ENCODE results near the gene FOXN1.

The FOXN1 gene

GRCh38 chr17:28582513-28582912 is 76.4 kb downstream of the FOXN1 start:
- Histone ChIP-seq H3K27me3 (ENCODE audit: control insufficient read depth, insufficient read depth, low read length, poor library complexity, severe bottlenecking) (no peaks in the 10 kb centered on the region), H3K27ac (ENCODE audit: insufficient read depth, low read depth, low read length, poor library complexity, severe bottlenecking) (no peak overlapping the region), H3K4me3 (ENCODE audit: insufficient read depth, low read depth, low read length) (no peak overlapping the region), H3K9me3 (ENCODE audit: control insufficient read depth, low read length) (no peaks in the 10 kb centered on the region), H3K4me1 (ENCODE audit: control insufficient read depth, insufficient read depth, low read length) (no peaks in the 10 kb centered on the region), H3K36me3 (ENCODE audit: control insufficient read depth, insufficient read depth, low read length) (peaks cover 75% of the 10 kb centered on the region)
- 94 to 95% methylated on average over 2 of the region's 2 CpGs for WGBS, 2 experiments

- peaks cover 76% of the 10 kb centered on the region for H3K36me3 ChIP-seq (ENCODE audit: control insufficient read depth, insufficient read depth, low read length)
Observed at GRCh38 chr17:28584434-28584833, 78.3 kb downstream of the FOXN1 start.

GRCh38 chr17:28585851-28586250 is 79.7 kb downstream of the FOXN1 start:
- Histone ChIP-seq H3K9me3 (ENCODE audit: control insufficient read depth, low read length) (no peaks in the 10 kb centered on the region), H3K27ac (ENCODE audit: insufficient read depth, low read depth, low read length, poor library complexity, severe bottlenecking) (no peak overlapping the region), H3K27me3 (ENCODE audit: control insufficient read depth, insufficient read depth, low read length, poor library complexity, severe bottlenecking) (no peaks in the 10 kb centered on the region), H3K36me3 (ENCODE audit: control insufficient read depth, insufficient read depth, low read length) (peaks cover 77% of the 10 kb centered on the region), H3K4me1 (ENCODE audit: control insufficient read depth, insufficient read depth, low read length) (no peaks in the 10 kb centered on the region), H3K4me3 (ENCODE audit: insufficient read depth, low read depth, low read length) (no peak overlapping the region)
- 95 to 100% methylated on average over 2 to 3 of the region's 3 CpGs for WGBS, 2 experiments

More at GRCh38 chr17:28584434-28584833, 78.3 kb downstream of the FOXN1 start:
- H3K27me3 ChIP-seq (ENCODE audit: control insufficient read depth, insufficient read depth, low read length, poor library complexity, severe bottlenecking), result no peaks in the 10 kb centered on the region
- H3K27ac ChIP-seq (ENCODE audit: insufficient read depth, low read depth, low read length, poor library complexity, severe bottlenecking), result no peak overlapping the region
- H3K4me1 ChIP-seq (ENCODE audit: control insufficient read depth, insufficient read depth, low read length), result no peaks in the 10 kb centered on the region
- H3K9me3 ChIP-seq (ENCODE audit: control insufficient read depth, low read length), result no peaks in the 10 kb centered on the region
- no peak overlapping the region for H3K4me3 ChIP-seq (ENCODE audit: insufficient read depth, low read depth, low read length)
- 77% methylated on average over 3 of the region's 3 CpGs for WGBS, 2 experiments
